ENCODE measurements around the gene CRYGN. TPM values are rescaled to one million over a fixed set of nuclear protein-coding genes. Genes with fewer than 3 reads are reported as not detected.

CRYGN gene
- total RNA-seq, 2 experiments from 2014 or later = not detected

- H3K36me3 Mint-ChIP-seq = no peaks in the 10 kb centered on the region
- DNase-seq = no peak
- no peak overlapping the region for H3K4me3 Mint-ChIP-seq
- peaks cover 24% of the 10 kb centered on the region for H3K4me1 Mint-ChIP-seq
- CTCF ChIA-PET = interaction anchor here (0.7 to 1.0 kb wide), 2 partner anchors 22 to 358 kb away, joined by 3 read pairs; no protein-coding TSS in a partner anchor
- no peaks in the 10 kb centered on the region for H3K9me3 Mint-ChIP-seq (ENCODE audit: low read depth)
- H3K27me3 Mint-ChIP-seq = peaks cover 26% of the 10 kb centered on the region
- ATAC-seq = no peak
- no peak overlapping the region for H3K27ac Mint-ChIP-seq
These were observed 14.1 kb downstream of the CRYGN start for GRCh38 chr7:151425670-151426440.

- H3K36me3 Mint-ChIP-seq = no peaks in the 10 kb centered on the region
- ATAC-seq (no peak), DNase-seq (no peak)
- peaks cover 16% of the 10 kb centered on the region for H3K4me1 Mint-ChIP-seq
- no peak overlapping the region for H3K4me3 Mint-ChIP-seq
- H3K27ac Mint-ChIP-seq = no peak overlapping the region
- CTCF ChIA-PET = no interaction called here
- no peaks in the 10 kb centered on the region for H3K9me3 Mint-ChIP-seq (ENCODE audit: low read depth)
- peaks cover 32% of the 10 kb centered on the region for H3K27me3 Mint-ChIP-seq
These were observed 15.1 kb downstream of the CRYGN start for GRCh38 chr7:151424799-151425198.

- ATAC-seq (no peak), DNase-seq (no peak)
- H3K9me3 Mint-ChIP-seq (ENCODE audit: low read depth) = no peaks in the 10 kb centered on the region
- H3K4me3 Mint-ChIP-seq = no peak overlapping the region
- CTCF ChIA-PET = interaction anchor here (1.6 kb wide), 1 partner anchor 25 kb away, joined by 9 read pairs; no protein-coding TSS in a partner anchor
- H3K4me1 Mint-ChIP-seq = peaks cover 8% of the 10 kb centered on the region
- H3K27me3 Mint-ChIP-seq = peaks cover 33% of the 10 kb centered on the region
- H3K27ac Mint-ChIP-seq = no peak overlapping the region
- no peaks in the 10 kb centered on the region for H3K36me3 Mint-ChIP-seq
These were observed 16.0 kb downstream of the CRYGN start for GRCh38 chr7:151423936-151424335.

- Mint-ChIP-seq H3K36me3 (no peaks in the 10 kb centered on the region), H3K27me3 (peaks cover 35% of the 10 kb centered on the region), H3K4me1 (peaks cover 2% of the 10 kb centered on the region), H3K27ac (no peak overlapping the region), H3K4me3 (no peak overlapping the region), H3K9me3 (ENCODE audit: low read depth) (peaks cover 2% of the 10 kb centered on the region)
- CTCF ChIA-PET = interaction anchor here (1.6 kb wide), 1 partner anchor 25 kb away, joined by 9 read pairs; no protein-coding TSS in a partner anchor
- no peak for ATAC-seq
- no peak for DNase-seq
These were observed 16.7 kb downstream of the CRYGN start for GRCh38 chr7:151423226-151423625.

- Mint-ChIP-seq H3K27ac (no peak overlapping the region), H3K36me3 (no peaks in the 10 kb centered on the region), H3K27me3 (peaks cover 38% of the 10 kb centered on the region), H3K9me3 (ENCODE audit: low read depth) (peaks cover 4% of the 10 kb centered on the region), H3K4me3 (no peak overlapping the region), H3K4me1 (no peaks in the 10 kb centered on the region)
- DNase-seq (no peak), ATAC-seq (no peak)
- CTCF ChIA-PET = no interaction called here
These were observed 17.7 kb downstream of the CRYGN start for GRCh38 chr7:151422212-151422611.

- no peaks in the 10 kb centered on the region for H3K4me1 Mint-ChIP-seq
- H3K9me3 Mint-ChIP-seq (ENCODE audit: low read depth) = peaks cover 4% of the 10 kb centered on the region
- peaks cover 43% of the 10 kb centered on the region for H3K27me3 Mint-ChIP-seq
- DNase-seq = no peak
- CTCF ChIA-PET = interaction anchor here (0.9 kb wide), 1 partner anchor 28 kb away, joined by 4 read pairs; no protein-coding TSS in a partner anchor
- H3K4me3 Mint-ChIP-seq = no peak overlapping the region
- no peak overlapping the region for H3K27ac Mint-ChIP-seq
- ATAC-seq = no peak
- no peaks in the 10 kb centered on the region for H3K36me3 Mint-ChIP-seq
These were observed 19.8 kb downstream of the CRYGN start for GRCh38 chr7:151420144-151420543.

GRCh38 chr7:151416941-151417315 is 23.0 kb downstream of the CRYGN start:
- no peak overlapping the region for H3K27ac Mint-ChIP-seq
- H3K9me3 Mint-ChIP-seq (ENCODE audit: low read depth) = peaks cover 4% of the 10 kb centered on the region
- CTCF ChIA-PET = interaction anchor here (1.8 kb wide), 1 partner anchor 14 kb away, joined by 3 read pairs; no protein-coding TSS in a partner anchor

GRCh38 chr7:151416112-151416940 is 23.6 kb downstream of the CRYGN start:
- CTCF ChIA-PET = no interaction called here
- DNase-seq (no peak), ATAC-seq (no peak)
- H3K9me3 Mint-ChIP-seq (ENCODE audit: low read depth) = peaks cover 4% of the 10 kb centered on the region
- no peak overlapping the region for H3K4me3 Mint-ChIP-seq
- H3K36me3 Mint-ChIP-seq = no peaks in the 10 kb centered on the region
- H3K27ac Mint-ChIP-seq = no peak overlapping the region
- H3K27me3 Mint-ChIP-seq = peaks cover 57% of the 10 kb centered on the region
- peaks cover 8% of the 10 kb centered on the region for H3K4me1 Mint-ChIP-seq

More at GRCh38 chr7:151416941-151417315, 23.0 kb downstream of the CRYGN start:
- Mint-ChIP-seq H3K27me3 (peaks cover 55% of the 10 kb centered on the region), H3K36me3 (no peaks in the 10 kb centered on the region), H3K4me3 (no peak overlapping the region), H3K4me1 (peaks cover 8% of the 10 kb centered on the region)
- DNase-seq (no peak), ATAC-seq (no peak)

GRCh38 chr7:151415375-151416105 is 24.4 kb downstream of the CRYGN start:
- no peak for ATAC-seq

GRCh38 chr7:151413241-151413640 is 26.7 kb downstream of the CRYGN start:
- peaks cover 3% of the 10 kb centered on the region for H3K9me3 Mint-ChIP-seq (ENCODE audit: low read depth)
- DNase-seq (no peak), ATAC-seq (no peak)
- peaks cover 70% of the 10 kb centered on the region for H3K27me3 Mint-ChIP-seq
- CTCF ChIA-PET = no interaction called here
- no peak overlapping the region for H3K4me3 Mint-ChIP-seq
- H3K36me3 Mint-ChIP-seq = no peaks in the 10 kb centered on the region
- peaks cover 19% of the 10 kb centered on the region for H3K4me1 Mint-ChIP-seq
- no peak overlapping the region for H3K27ac Mint-ChIP-seq

More at GRCh38 chr7:151415375-151416105, 24.4 kb downstream of the CRYGN start:
- CTCF ChIA-PET = interaction anchor here (1.0 to 1.1 kb wide), 2 partner anchors 33 to 344 kb away, joined by 3 to 4 read pairs; no protein-coding TSS in a partner anchor
- Mint-ChIP-seq H3K36me3 (no peaks in the 10 kb centered on the region), H3K27ac (no peak overlapping the region), H3K27me3 (peaks cover 65% of the 10 kb centered on the region), H3K4me1 (peaks cover 10% of the 10 kb centered on the region), H3K9me3 (ENCODE audit: low read depth) (peaks cover 4% of the 10 kb centered on the region), H3K4me3 (no peak overlapping the region)
- no peak for DNase-seq

- Mint-ChIP-seq H3K9me3 (ENCODE audit: low read depth) (no peaks in the 10 kb centered on the region), H3K36me3 (no peaks in the 10 kb centered on the region), H3K4me3 (no peak overlapping the region), H3K4me1 (peaks cover 19% of the 10 kb centered on the region), H3K27ac (no peak overlapping the region), H3K27me3 (peaks cover 65% of the 10 kb centered on the region)
- no peak for DNase-seq
- CTCF ChIA-PET = interaction anchor here (1.2 to 1.9 kb wide), 2 partner anchors 16 to 37 kb away, joined by 3 to 11 read pairs; no protein-coding TSS in a partner anchor
- no peak for ATAC-seq
These were observed 27.6 kb downstream of the CRYGN start for GRCh38 chr7:151412318-151412717.

GRCh38 chr7:151411551-151411950 is 28.4 kb downstream of the CRYGN start:
- Mint-ChIP-seq H3K4me3 (no peak overlapping the region), H3K27me3 (peaks cover 60% of the 10 kb centered on the region), H3K4me1 (peaks cover 19% of the 10 kb centered on the region)

More at GRCh38 chr7:151411551-151411950, 28.4 kb downstream of the CRYGN start:
- H3K9me3 Mint-ChIP-seq (ENCODE audit: low read depth) = no peaks in the 10 kb centered on the region
- no peak for DNase-seq
- no peak for ATAC-seq
- H3K27ac Mint-ChIP-seq = no peak overlapping the region
- CTCF ChIA-PET = interaction anchor here (1.2 to 1.9 kb wide), 2 partner anchors 17 to 37 kb away, joined by 3 to 11 read pairs; no protein-coding TSS in a partner anchor
- H3K36me3 Mint-ChIP-seq = no peaks in the 10 kb centered on the region

Measured in activated CD8-positive, alpha-beta memory T cell treated with anti-CD3 and anti-CD28 coated beads, Interleukin-2, amount 10 ng/mL, durations not matched to agents 7 days and 5 days (primary cell).